ENCODE measurements around the gene XRN2.

Gene XRN2

DNA sequence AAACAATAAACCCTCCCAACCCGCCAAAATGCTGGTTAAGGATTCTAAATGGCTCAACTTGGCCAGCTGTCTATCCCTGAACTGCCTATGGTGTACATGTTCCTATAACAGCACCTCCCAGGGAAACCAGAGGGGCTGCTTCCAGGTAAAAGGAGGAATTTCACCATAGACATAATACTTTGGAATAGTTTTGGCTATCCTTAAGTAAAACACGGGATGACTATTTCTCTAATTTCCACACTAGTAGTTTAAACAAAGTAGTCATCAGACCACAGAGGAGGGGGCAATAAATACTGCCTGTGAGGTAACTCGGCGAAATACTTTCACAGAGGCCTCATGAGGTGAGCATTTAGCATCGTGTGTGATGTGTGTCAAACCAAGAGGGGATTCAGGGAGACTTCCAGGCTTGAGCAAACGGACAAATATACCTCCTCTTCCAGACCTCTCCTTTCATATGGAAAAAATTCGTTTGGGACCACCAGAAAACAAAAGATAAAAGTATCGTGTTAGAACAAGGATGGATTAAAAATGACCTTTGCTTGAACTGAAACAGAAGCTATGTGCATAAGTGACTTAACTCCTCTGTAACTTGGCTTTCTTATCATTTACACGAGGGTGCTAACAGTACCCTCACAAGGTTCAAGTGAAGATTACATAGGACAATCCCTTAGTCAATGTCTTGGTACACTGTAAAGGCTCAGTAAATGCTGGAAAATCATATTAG lies 1.0 kb upstream of the XRN2 start:
- DNase-seq: no peak

- no peak for DNase-seq
These were observed 469 bp upstream of the XRN2 start for GRCh38 chr20:21302664-21303060.

- DNase-seq: no peak
These were observed 898 bp downstream of the XRN2 start for GRCh38 chr20:21303872-21304586.

GRCh38 chr20:21308340-21308739 lies 5.2 kb downstream of the XRN2 start:
- no peak for DNase-seq

GRCh38 chr20:21309678-21310467 lies 6.7 kb downstream of the XRN2 start:
- DNase-seq: no peak

DNA sequence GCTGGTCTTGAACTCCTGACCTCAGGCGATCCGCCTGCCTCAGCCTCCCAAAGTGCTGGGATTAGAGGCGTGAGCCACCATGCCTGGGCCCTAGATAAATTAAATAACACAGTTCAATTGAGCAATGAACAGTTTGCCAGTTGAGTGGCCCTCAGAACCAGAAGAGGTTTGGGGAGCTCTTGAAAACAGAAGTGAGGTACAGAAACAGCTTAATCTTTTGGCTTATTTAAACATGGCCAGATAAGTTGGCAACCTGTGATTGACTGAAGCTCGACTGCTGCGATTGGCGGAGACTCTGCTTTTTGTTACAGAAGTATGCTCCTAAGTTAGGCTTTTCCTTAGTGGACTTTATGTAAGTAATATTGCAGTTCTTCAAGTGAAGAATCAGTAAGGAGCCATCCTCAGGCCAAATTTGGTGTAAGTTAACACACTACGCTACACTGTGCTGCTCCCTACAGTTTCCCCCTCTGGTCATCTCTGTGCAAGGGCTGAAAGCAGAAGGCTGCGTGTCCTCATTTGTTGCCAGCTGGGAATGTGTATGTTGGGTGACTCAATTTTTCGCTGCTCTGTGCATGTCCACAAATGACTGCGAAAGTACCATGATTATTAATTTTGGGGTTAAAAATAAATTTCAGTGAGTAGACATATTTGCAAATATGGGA lies 9.8 kb downstream of the XRN2 start:
- no peak for DNase-seq

- no peak for DNase-seq
These were observed 12.0 kb downstream of the XRN2 start for GRCh38 chr20:21315138-21315537.

DNA sequence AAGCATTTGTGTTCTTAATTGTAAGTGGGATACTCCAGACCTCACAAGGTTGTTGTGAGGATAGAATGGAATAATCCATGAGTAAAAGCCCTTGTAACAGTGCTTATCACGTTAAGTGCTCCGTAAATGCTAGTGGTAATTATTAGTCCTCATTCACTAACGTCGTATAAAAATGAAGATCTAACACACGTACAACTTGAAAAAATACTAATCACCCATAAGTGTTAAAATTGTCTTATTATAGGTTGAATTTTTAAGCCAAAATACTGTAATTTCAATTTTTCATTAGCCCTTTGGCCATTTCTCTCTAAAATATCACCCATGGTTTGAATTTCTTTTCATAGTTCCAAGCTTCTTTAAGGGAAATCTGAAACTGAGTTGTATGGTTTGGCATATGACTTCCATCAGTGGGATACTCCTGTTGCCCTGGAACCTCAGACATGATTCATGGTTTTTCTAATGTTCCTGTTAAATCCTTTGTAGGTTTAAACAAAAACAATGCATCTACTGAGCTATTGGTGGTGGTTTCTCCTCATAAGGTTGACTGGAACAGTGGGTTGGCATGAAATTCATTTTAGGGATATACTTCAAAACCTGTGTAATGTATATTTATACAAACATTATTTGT lies 19.1 kb downstream of the XRN2 start:
- DNase-seq: no peak

DNA sequence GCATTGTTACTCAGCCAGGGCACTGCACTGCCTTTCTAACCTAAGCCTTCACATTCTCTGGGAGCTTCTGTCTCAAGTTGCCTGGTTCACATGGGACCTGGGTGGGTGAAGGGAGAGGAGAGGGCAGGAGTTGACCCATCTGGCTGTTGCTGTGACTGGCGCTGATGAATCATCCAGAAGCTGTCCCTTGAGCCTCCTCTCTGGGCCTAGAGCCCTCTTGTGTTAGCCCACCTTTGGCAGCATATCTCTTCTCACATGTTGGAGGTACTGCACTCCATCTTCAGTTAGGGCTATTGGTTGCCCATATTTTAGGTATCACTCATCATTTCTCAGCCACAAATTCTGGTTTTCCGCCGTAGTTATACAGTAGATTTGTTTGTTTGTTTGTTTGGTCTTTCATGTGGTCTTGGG lies 19.8 kb downstream of the XRN2 start:
- DNase-seq: no peak

GRCh38 chr20:21323640-21324039 lies 20.5 kb downstream of the XRN2 start:
- DNase-seq: no peak

GRCh38 chr20:21324126-21324525 lies 21.0 kb downstream of the XRN2 start:
- no peak for DNase-seq

DNA sequence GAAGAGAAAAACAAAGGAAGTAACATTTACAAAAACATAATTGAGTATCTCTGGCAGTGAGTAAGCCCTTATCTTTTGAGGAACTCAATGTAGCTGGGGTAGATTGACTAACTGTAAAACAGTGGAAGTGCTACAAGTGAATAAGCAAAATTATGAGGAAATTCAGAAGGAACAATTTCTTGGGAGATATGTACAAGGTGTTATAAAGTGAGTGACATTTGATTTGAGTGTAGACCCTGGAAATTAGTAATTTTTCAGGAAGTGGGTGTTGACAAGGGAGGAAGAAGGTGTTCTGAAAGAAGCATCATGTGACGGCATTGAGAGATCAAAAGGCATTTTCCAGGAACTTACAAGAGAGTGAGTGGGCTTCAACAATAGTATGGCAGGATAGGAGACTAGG lies 22.2 kb downstream of the XRN2 start:
- no peak for DNase-seq

DNA sequence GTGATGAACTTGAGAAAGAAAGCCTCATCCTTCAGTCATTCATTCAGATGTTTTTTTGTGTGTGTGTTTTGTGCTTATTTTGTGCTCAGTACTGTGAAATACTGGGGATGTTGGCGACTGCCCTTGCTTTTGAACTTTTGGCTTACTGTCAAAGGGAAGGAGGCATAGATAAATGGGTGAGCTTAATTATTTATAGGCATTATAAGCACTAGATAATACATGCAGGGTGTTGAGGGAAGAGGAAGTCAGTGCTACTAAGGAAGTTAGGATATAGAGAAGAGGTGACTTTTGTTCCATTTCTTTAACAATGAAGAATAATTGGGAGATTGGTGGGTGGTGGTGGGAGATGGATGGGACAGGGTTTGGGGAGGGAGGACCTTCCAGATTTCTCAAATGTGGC lies 23.6 kb downstream of the XRN2 start:
- DNase-seq: no peak

DNA sequence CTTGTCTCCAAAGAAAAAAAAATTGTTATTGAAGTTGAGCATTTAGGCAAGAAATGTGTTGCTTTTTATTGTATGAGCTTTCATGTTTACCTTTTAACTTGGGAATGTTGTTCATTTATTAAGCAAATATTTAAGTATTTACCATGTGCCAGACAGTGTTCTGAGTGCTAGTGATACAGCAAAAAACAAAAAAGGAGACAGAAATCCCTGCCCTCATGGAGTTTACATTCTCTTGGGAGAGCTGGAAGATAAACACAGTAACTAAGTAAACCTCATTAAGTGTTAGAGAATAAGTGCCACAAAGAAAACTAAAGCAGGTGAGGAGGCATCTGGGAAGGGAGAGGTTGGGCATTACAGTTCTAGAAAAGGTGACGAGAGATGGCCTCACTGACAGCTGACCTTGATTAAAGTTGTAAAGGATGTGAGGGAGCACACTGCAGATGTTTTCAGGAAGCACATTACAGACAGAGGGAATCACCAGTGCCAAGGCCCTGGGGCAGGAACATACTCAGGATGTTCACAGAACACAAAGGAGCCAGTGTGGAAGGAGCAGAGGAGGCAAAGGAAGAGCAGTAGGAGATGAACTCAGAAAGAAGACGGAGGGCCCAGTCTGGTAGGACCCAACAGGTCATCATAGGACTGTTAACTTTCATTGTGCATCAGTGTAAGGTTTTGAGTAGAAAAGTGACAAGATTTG lies 33.5 kb downstream of the XRN2 start:
- no peak for DNase-seq

DNA sequence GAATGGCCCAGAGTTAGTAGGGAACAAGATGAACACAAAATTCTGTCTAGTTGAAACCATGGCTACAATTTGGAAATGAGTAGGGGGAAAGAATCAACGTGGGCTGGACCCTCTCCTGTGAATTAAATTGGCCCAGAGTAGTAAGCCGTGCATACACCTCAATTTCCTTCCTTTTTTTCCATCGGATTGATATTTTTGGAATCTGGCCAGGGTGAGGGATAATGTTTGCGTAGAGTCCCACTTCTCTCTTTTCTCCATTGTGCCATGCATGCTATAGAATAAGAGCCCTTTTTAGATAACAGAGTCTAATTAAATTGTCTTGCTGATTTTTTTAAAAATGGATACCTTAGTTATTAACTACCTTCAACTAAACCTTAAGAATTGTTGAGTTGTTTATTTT lies 35.2 kb downstream of the XRN2 start:
- no peak for DNase-seq

DNA sequence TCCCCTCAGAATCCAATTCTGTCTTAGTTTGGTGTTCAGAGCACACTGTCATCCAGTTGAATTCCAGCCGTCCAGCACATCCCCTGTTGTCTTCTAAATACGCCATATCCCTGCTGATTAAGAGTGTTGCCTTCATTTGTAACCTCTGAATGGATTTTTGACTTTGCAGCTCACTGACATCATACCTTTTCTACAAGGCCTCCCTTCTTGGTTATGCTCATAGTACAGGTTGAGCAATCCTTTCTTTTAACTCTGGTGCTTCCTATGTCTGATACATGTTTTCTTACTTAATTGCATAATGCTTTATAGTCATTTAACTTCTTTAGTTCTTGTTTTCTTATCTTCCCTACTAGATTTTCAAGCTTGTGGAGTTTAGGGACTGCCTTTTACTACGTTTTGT lies 36.4 kb downstream of the XRN2 start:
- DNase-seq: no peak

GRCh38 chr20:21340991-21341697 lies 38.0 kb downstream of the XRN2 start:
- DNase-seq: no peak

DNA sequence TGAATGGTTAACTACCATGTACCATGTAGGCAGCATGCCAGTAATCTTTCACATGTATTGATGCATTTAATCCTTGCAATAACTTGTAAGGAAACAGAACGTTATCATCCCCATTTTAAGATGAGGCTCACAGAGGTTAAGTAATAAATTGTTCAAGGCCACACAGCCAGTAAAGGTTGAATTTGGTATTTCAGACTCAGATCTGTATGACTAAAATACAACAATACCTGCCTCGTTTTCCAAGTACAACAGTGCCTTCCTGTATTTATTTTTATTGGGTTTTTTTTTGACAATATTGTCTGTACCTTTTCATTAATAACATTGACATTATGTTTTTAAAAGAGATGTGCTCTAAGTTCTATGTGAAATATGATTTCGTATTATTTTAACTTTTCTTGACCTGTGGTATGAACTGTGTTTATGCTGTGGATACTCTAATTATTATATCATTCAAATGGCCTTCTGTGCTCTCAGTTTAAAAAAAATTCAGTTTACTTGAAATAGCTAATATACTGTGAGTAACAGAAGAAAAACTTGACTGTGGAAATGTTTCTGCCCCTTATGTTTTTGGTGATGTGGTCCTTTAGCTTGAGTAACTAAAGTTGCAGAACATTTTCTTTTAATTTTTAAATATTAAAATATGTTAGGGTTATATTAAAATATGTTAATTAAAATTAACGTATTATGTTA lies 39.7 kb downstream of the XRN2 start:
- DNase-seq: no peak

- no peak for DNase-seq
These were observed 41.2 kb downstream of the XRN2 start for GRCh38 chr20:21344206-21344900.

- no peak for DNase-seq
These were observed 41.8 kb downstream of the XRN2 start for GRCh38 chr20:21344961-21345360.

All from 8988T (cell line).